Inflammatory macrophage (primary cell): ENCODE results near the gene PTPN5.
A peak's percentile ranks its signal among the peaks of the same experiment; 100 is the strongest.

Experiments
- DNase-seq, 2 donors: peaks; one replicate each; pipeline ENCODE4 v3.0.0-alpha.2; 2020 to 2022

PTPN5 gene

GRCh38 chr11:18773104-18773503 lies 18.5 kb downstream of the PTPN5 start:
- no peak for DNase-seq

DNA sequence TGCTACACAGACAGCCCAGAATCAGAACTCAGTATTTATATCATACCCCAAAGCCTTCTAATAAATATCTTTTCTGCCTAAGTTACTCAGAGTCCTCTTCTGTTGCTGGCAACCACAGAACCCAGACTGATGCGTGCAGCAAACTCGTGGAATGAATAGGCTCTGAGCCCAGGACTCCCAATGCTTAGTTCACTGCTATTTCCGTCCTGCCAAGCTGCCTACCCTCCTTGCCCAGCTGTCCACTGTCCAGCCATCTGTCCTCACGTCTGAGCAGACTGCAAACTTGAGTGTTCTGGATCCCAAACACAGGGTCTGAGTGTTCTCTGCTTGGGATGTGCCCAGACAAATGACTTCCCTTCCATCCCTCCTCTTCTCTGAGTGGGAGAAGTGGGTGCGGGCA lies 19.4 kb downstream of the PTPN5 start:
- no peak for DNase-seq

GRCh38 chr11:18771266-18772035 lies 20.1 kb downstream of the PTPN5 start:
- DNase-seq, result no peak

GRCh38 chr11:18770479-18771125 lies 21.0 kb downstream of the PTPN5 start:
- no peak for DNase-seq

DNA sequence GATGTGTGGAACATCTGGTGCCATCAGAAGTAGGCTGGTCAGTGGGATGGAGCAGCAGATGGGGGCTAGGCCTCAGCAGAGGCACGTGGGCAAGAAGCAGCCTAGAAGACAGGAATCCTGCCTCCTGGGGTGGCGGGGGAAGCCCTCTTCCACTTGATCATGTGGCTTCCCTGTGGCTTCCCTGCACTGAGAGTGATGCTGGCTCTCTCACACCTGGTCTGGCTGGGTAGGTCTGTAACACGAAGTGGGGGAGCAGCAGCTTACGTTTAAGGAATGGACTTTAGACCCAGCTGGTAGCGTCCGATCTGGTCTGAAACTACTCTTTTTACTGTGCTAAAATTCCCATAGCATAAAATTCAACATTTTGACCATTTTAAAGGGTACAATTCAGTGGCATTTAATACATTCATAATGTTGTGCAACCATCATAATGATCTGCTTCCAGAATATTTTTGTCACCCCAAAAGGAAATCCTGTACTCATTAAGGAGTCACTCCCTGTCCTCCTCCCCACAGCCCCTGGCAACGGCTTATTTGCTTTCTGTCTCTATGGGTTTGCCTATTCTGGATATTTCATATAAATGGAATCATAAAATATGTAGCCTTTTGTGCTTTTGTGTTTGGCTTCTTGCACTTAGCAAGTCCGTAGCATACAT lies 21.7 kb downstream of the PTPN5 start:
- no peak for DNase-seq

DNA sequence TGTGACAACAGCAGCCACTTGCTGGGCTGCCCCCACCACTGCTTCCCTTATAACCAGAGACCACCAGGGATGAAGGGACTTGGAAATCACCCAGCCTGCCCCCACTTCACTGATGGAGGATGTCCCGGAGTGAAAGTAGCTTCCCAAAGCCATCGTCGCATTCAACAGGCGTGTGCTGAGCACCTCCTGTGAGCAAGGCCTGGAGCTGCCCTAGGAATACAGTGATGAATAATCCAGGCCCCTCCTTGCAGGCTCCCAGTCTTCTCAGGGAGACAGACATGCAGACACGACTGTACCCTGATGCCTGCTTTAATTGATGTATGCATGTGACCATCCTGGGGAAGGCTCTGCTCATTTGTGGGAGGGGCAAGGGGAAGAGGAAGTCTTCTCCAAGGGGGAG lies 22.6 kb downstream of the PTPN5 start:
- no peak for DNase-seq

- DNase-seq, result peak; percentile 70 to 85
Measured at GRCh38 chr11:18768472-18768901, 23.1 kb downstream of the PTPN5 start.

DNA sequence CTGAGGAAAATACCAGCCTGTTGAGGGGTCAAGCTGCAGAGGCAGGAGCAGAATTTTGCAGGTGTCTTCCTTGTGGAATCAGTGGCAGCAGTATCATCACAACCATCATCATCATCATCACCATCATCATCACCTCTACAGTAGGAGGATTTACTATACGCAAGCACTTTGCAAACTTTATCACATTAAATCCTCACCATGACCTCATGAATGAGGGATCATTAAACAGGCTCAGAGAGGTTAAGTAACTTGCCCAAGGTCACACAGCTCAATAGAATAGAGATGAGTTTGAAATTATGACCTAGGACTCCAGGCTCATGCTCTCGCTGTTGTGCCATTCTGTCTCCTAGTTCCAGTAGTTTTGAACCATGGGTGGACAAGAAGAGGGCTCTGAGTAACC lies 25.6 kb downstream of the PTPN5 start:
- DNase-seq, result no peak

DNA sequence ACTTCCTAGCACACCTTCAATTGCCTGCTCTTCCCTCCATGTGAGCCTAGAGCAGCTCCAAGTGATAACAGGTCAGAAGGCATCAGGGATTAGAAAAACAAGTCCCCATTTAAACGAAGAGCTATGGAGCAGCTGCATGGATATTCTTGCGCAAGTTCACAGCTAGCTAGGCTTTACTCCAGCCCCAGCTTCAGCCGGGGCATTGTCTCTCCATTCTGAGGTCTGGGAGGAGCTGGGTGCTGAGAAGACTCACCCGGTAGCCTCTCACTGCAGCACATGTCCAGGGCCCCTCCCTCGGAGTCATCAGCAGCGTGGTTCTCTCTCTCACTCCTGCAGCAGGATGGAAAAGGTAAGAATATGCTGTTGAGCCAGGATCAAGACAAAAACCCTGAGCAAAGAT lies 26.0 kb downstream of the PTPN5 start:
- no peak for DNase-seq

DNA sequence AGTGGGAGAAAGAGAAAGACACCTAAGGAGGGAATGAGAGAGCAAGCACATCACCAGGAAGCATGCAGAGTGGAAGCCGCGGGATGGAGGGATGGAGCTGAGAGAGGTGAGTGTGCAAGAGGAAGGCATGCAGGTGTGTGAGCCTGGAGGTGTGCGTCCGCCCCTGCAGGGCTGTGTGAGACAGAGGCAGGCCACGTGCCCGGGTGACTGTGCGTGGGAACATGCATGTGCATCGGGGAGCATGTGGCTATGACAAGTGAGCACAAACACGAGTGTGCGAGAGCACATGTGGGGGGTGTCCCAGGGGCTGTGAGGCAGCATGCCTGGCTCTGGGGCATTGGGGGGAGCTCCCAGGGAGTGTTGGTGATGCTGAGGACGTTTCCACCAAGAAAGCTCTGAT lies 29.9 kb downstream of the PTPN5 start:
- DNase-seq, result no peak

DNA sequence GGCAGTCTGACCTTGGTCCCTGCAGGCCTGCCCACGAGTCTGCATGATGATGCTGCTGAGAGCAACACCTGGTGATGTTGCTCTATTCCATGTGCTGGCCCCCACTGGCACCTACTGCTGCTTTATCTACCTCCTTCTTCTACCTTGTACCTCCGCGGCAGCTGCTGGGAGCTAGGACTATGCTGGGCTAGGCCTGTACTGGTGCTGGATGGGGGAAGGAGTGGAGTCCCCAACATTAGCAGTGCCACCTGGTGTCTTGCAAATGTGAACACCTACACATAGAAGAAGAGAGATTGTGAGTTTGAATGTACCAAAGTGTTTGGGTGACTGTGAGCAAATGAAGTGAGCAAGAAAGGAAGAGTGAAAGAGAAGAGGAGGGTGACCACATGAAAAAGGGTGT lies 30.5 kb downstream of the PTPN5 start:
- no peak for DNase-seq

- DNase-seq, result no peak
Measured at GRCh38 chr11:18757811-18758210, 33.8 kb downstream of the PTPN5 start.

GRCh38 chr11:18756889-18757288 lies 34.7 kb downstream of the PTPN5 start:
- no peak for DNase-seq

DNA sequence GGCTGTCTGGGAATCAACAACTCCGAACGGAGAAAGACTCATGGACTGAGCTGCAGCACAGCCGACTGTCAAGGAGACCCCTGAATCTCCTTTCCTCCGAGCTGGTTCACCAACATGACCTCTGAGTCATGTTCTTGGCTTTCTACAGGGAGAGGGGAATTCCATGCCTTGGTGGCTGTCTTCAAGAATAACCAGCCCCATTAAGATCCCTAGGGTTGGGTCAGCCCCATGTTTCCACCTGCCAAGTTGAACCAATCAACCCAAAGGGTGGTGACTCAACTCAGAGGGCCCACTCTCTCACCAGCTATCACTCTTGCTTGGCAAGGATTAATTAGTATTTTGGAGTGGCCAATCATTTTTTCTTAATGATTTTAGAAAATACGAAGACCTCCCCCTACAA lies 37.3 kb downstream of the PTPN5 start:
- no peak for DNase-seq

GRCh38 chr11:18752502-18752901 lies 39.1 kb downstream of the PTPN5 start:
- no peak for DNase-seq

DNA sequence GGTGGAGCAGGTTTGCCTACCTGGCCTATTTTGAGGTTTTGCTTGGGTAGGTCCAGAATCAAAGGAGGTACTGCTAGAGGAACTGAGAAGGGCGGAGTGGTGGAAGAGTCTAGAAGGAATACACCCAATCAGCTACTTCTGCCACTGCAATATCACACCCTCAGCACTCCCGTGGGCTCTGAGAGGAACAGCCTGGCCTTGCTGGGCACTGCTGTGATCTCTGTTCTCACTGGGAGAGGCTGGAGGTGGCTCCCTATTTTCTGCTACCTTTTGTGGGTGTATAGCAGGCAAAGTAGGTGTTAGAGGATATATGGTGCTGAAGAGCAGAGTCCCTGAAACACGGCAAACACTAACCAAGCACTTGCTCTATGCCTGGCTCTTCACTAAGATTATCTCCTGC lies 40.7 kb downstream of the PTPN5 start:
- DNase-seq, result no peak

- DNase-seq, result peak; percentile 31 to 40
Measured at GRCh38 chr11:18749681-18750319, 41.8 kb downstream of the PTPN5 start.

GRCh38 chr11:18748766-18749365 lies 42.7 kb downstream of the PTPN5 start:
- DNase-seq, result no peak

GRCh38 chr11:18745251-18745650 lies 46.3 kb downstream of the PTPN5 start:
- no peak for DNase-seq

- DNase-seq, result no peak
Measured at GRCh38 chr11:18743900-18744514, 47.6 kb downstream of the PTPN5 start.

DNA sequence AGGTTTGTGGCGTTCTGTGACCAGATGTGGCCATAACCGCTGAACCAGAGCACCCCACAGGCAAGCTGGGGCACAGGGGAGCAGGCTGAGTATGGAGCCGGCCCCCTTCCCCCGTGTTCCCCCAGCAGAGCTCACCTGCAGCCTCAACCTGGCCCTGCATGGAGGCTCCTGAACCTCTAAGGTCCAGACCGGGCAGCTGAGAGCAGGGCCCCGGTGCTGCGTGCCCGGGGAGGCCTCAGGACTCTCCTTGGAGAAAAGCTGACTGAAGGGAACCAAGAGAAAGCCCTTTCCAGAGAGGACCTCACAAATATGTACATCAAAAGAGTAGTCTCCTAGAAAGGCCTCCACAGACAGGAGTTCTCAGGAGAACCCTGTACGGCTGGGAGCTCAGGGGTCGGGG lies 48.2 kb downstream of the PTPN5 start:
- DNase-seq, result no peak

- DNase-seq, result no peak
Measured at GRCh38 chr11:18741783-18742182, 49.8 kb downstream of the PTPN5 start.

GRCh38 chr11:18739685-18740084 lies 51.9 kb downstream of the PTPN5 start:
- DNase-seq, result no peak
